HG03439 (cell line): Measurements from ENCODE around the gene NOP14.
"Not testable (repeated sequence)": the region's sequence is repeated elsewhere in the genome, so short reads cannot be mapped to it uniquely, and the experiment has no call there.

Source experiments
- ATAC-seq: cut with Tn5 transposase; IDR thresholded peaks from one replicate; pipeline ENCODE4 v1.9.1; 2021; ENCODE audit warnings: mild to moderate bottlenecking, moderate library complexity; ENCODE audit not compliant: unreplicated experiment

The NOP14 gene

GRCh38 chr4:2932951-2933565, 30.1 kb downstream of the NOP14 start:
- no peak for ATAC-seq

DNA sequence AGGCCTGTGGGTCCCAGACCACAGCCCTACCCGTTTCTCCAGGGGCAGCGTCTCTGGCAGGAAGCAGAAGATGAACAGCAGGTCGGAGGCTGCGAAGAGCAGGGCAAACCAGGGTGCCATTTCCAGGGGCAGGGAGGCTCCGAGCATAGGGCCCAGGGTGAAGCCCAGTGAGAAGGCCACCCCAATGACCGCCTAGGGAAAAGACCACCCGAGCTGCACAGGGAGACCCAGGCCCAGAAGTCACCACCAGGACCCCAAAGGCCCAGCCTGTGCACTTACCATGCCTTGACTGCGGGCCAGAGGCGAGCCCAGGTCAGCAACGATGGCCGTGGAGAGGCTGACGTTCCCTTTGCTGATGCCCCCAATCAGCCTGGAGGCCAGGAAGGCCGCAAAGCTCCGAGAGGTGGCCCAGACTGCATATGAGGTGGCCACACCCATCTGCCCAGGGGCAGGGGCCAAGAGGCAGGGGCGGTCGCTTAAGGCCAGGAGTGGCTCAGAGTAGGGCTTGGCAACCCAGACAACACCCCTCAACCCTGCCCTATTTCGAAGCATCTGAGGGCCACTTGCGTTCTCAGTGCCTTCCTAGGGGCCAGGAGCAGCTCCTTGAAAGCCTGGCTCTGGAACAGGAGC, 30.8 kb downstream of the NOP14 start:
- no peak for ATAC-seq

- ATAC-seq, result no peak
Measured at GRCh38 chr4:2931512-2932301, 31.5 kb downstream of the NOP14 start.

DNA sequence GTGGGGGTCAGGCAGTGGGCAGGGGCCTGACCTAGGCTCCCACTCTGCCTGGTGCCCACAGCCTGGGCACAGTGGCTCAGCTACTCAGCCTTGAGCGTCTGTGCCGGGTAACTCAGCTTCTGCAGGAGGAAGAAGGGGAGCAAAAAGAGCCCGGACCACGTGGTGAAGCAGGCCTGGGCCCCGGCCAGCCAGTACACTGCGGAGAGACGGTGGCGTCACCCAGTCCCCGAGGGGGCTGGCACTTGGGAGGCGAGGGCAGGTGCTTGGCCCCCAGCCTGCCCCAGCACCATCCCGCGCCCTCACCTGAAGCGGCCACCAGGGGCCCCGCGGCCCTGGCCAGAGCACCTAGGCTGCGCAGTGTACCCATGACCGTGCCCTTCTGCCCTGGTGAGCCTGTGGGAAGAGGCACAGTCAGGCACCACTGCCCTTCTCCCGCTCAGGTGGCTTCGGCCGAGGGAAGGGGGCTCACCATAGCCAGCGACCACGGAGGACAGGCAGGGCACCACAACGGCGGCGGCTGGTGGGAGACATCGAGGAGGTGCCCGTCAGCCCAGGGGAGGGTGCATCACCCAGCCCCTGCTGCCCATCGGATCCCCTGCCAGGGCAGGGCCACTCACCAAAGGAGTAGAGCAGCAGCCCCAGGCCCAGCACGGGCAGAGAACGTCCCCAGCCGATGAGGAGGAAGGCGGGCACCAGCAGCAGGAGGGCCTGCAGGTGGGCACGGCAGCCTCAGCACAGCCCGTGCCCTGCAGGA, 32.3 kb downstream of the NOP14 start:
- ATAC-seq, result no peak

- no peak for ATAC-seq
Measured at GRCh38 chr4:2930135-2930757, 33.0 kb downstream of the NOP14 start.

- no peak for ATAC-seq
Measured at GRCh38 chr4:2929469-2929868, 33.7 kb downstream of the NOP14 start.

DNA sequence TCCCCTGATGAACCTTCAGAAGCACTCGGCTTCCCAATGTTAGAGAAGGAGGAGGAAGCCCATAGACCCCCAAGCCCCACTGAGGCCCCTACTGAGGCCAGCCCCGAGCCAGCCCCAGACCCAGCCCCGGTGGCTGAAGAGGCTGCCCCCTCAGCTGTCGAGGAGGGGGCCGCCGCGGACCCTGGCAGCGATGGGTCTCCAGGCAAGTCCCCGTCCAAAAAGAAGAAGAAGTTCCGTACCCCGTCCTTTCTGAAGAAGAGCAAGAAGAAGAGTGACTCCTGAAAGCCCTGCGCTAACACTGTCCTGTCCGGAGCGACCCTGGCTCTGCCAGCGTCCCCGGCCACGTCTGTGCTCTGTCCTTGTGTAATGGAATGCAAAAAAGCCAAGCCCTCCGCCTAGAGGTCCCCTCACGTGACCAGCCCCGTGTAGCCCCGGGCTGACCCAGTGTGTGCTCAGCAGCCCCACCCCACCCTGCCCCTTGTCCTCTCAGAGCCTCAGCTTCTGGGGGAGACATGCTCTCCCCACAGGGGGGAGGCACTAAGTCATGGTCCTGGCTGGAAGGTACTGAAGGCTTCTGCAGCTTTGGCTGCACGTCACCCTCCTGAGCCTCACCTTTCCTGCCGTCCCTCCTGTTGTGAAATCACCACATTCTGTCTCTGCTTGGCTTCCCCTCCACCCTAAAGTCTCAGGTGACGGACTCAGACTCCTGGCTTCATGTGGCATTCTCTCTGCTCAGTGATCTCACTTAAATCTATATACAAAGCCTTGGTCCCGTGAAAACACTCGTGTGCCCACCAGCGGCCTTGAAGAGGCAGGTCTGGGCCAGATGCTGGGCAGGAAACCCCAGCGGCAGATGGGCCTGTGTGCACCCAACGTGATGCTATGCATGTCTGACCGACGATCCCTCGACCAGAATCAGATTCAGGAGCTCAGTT, 34.7 kb downstream of the NOP14 start:
- ATAC-seq, result no peak

- ATAC-seq, result no peak
Measured at GRCh38 chr4:2927696-2928075, 35.5 kb downstream of the NOP14 start.

DNA sequence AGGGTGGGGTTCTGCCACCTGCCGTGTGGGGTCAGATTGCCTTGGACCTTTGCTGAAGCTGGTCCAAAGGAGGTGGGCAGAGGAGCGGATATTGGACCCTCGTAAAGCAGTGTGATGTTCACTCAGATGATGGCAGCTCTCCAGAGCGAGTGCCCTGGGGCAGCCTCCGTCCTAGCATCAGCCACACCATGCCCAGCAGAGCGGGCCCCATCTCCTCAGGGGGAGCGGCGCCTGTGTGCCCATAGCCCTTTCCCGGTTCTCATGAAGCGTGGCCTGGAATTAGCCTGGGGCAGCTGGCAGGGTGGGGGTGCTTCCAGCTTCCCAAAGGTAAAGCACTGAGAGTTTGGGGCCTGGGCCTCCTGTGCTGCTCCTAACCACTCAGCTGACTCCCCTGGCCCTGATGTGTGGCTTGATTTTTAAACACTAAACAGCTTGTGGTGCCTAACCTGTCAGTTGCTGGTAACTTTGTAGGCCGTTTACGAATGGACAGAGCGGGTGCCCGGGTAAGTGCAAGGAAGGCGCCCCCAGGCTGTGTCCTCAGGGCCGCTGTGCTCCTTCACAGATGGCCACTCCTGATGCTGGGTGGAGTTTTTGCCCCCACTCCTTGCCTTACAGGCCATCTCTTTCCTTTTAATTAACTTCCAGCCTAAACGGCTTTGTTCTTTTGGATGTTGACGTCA, 36.0 kb downstream of the NOP14 start:
- no peak for ATAC-seq

- ATAC-seq, result no peak
Measured at GRCh38 chr4:2925931-2926860, 37.0 kb downstream of the NOP14 start.

GRCh38 chr4:2925496-2925895, 37.7 kb downstream of the NOP14 start:
- no peak for ATAC-seq

- no peak for ATAC-seq
Measured at GRCh38 chr4:2924765-2925301, 38.4 kb downstream of the NOP14 start.

DNA sequence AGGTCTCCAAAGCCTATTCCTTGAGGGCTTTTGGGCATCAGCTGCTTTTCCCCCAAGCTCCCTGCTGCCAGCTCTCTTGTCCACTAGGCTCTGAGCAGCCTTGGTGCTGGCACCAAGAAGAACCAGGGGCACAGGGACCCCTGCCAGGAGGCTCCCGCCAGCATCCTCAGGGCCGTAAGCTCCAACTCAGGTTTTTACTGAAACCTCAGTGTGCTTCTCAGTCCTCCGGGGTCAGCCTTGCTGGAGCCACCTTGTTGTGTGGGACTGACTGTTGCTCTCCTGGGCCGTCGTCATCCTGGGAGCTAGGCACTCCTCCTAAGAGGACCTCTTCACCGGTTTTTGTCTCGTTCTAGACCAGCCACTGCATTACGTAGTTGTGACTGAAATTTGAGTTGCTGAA, 38.9 kb downstream of the NOP14 start:
- ATAC-seq, result no peak

DNA sequence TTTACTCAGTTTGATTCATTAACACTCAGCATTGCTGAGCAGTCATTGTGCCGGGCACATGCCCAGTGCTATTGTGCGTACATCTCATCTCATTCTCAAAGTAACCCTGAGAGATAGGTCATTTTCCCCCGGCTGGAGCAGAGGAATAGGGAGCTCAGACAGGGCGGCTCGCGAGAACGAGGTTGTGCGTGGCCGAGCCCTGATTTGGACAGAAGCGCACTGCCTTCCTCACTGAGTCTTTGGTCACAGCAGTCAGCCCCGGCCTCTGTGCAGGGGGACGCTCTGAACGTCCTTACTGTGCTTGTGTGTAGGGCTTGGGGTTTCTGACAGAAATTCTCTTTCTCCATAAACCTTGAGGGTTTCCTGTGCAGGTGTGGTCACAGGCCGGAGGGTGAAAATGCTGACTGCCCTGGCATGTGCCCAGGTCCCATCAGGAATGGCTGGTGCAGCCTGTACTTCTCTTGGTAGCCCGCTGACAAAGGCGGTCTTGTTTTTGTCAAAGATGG, 39.5 kb downstream of the NOP14 start:
- no peak for ATAC-seq

- no peak for ATAC-seq
Measured at GRCh38 chr4:2923141-2923551, 40.1 kb downstream of the NOP14 start.

GRCh38 chr4:2922453-2923101, 40.6 kb downstream of the NOP14 start:
- ATAC-seq, result not testable (repeated sequence)

DNA sequence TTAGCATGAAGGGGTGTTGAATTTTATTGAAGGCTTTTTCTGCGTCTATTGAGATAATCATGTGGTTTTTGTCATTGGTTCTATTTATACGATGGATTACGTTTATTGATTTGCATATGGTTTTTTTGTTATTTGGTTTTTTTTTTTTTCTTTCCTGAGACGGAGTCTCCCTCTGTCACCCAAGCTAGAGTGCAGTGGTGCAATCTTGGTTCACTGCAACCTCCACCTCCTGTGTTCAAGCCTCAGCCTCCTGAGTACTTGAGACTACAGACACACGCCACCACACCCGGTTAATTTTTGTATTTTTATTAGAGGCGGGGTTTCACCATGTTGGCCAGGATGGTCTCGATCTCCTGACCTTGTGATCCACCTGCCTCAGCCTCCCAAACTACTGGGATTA, 44.5 kb downstream of the NOP14 start:
- not testable (repeated sequence) for ATAC-seq
